Measurements from ENCODE around the gene KRT26. TPM values are rescaled to one million over a fixed set of nuclear protein-coding genes. Genes with fewer than 3 reads are reported as not detected.
A peak's percentile ranks its signal among the peaks of the same experiment; 100 is the strongest.

KRT26 gene
- total and polyA plus RNA-seq, 2 experiments from 2014 or later: not detected

GRCh38 chr17:40799859-40800258, 27.9 kb upstream of the KRT26 start, which contains the start of gene KRT28 (continued):
- TF ChIP-seq ZNF462 (CRISPR knock-in tag; IDR thresholded peaks at IDR 0.05): no peak
- TF ChIP-seq JUNB (IDR thresholded peaks at IDR 0.05; ENCODE audit: unreplicated experiment): no peak
- TF ChIP-seq EZH2 (IDR thresholded peaks at IDR 0.05; ENCODE audit: low read depth, unreplicated experiment): no peak

- TF ChIP-seq POLR2AphosphoS5 (IDR thresholded peaks at IDR 0.05; ENCODE audit: low read depth) (no peak), NANOG (IDR thresholded peaks at IDR 0.05; ENCODE audit: borderline replicate concordance) (no peak), ZNF462 (CRISPR knock-in tag; IDR thresholded peaks at IDR 0.05) (no peak), CTCF (conservative IDR thresholded peaks at IDR 0.05; ENCODE audit: low read depth in 2 of 2) (peak in 1 of 2 experiments; percentile 29; a peak in 2 of 4 replicates), JUNB (IDR thresholded peaks at IDR 0.05; ENCODE audit: unreplicated experiment) (no peak), EZH2 (IDR thresholded peaks at IDR 0.05; ENCODE audit: low read depth, unreplicated experiment) (no peak), CREB1 (CRISPR knock-in tag; IDR thresholded peaks at IDR 0.05; ENCODE audit: low read depth) (no peak)
- H3K4me3 ChIP-seq: no peak overlapping the region
- no peak overlapping the region for H3K27ac Mint-ChIP-seq
- ATAC-seq (peak; percentile 84), DNase-seq (ENCODE audit: low spot score) (peak; percentile 37)
- H3K27ac ChIP-seq (ENCODE audit: low read depth): no peak overlapping the region
- no peaks in the 10 kb centered on the region for H3K79me2 ChIP-seq (replicated peaks; ENCODE audit: insufficient read depth)
- no peak overlapping the region for H3K4me2 ChIP-seq
- H3K27me3 Mint-ChIP-seq (ENCODE audit: insufficient read depth, low read depth, poor library complexity): peaks cover 5% of the 10 kb centered on the region
- H4K20me1 ChIP-seq (replicated peaks; ENCODE audit: insufficient read depth): no peaks in the 10 kb centered on the region
- H3K9me2 ChIP-seq (ENCODE audit: insufficient read depth): no peaks in the 10 kb centered on the region
- H3F3A ChIP-seq (replicated peaks; ENCODE audit: low read depth): no peaks in the 10 kb centered on the region
- H3K4me1 Mint-ChIP-seq: peaks cover 3% of the 10 kb centered on the region; the same call in 1 of the 3 replicates
- peak overlapping the region; percentile 28; the same call in 1 of the 2 replicates for H2AFZ ChIP-seq
- H3K36me3 ChIP-seq (ENCODE audit: insufficient read depth): no peaks in the 10 kb centered on the region
- H3K9me3 Mint-ChIP-seq: no peaks in the 10 kb centered on the region
- H3K4me1 ChIP-seq (ENCODE audit: insufficient read depth): no peaks in the 10 kb centered on the region
- H3K27me3 ChIP-seq (ENCODE audit: insufficient read depth): 0 out of 2 replicates have a peak, but pooled peaks cover 3% of the 10 kb centered on the region
- H3K4me3 Mint-ChIP-seq: no peak overlapping the region
- H3K36me3 Mint-ChIP-seq (ENCODE audit: low read depth): no peaks in the 10 kb centered on the region
Observed at GRCh38 chr17:40796846-40797245, 24.8 kb upstream of the KRT26 start.

Measured in GM23338 (cell line).